ENCODE data around the gene ZNF526.

The ZNF526 gene

GRCh38 chr19:42196011-42197001 is 23.8 kb upstream of the ZNF526 start:
- DNase-seq (ENCODE audit: low read depth in 2 of 2), result no peak

- DNase-seq (ENCODE audit: low read depth in 2 of 2), result no peak
These were observed 22.7 kb upstream of the ZNF526 start for GRCh38 chr19:42197375-42197817.

DNA sequence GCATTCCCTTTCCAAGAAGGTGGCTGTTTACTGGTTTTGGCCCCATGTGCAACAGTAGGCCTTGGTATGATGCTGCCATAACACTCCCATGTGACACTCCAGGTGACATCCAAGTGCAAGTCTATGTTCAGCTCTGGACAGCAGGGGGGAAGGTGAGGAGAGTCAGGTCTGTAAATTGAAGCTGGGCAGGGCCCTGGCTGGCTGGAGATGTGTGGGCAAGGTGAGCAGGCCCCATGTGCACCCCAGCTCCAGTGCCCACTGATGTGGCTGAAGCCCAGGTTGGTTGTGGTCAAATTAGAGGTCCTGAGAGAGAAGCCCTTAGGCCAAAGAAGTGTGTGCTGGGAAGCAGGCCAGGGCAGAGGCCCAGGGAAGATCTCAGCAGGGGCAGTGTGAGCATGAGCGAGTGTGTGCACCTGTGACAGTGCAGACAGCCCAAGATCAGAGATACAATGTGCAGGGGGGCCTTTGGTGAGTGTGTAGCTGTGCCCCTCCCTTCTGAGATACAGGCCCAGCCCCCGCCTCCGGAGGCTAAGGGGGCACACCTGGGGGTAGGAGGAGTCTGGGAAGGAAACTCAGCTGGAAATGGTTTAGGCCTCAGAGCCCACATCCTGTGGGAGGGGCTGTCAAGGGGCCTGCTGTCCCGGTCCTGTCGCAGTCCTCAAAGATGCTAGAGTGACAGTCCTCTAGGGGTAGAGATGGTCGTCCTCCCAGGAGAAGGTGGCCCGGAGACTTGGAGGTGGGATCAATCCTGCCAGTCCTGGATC is 21.3 kb upstream of the ZNF526 start:
- DNase-seq (ENCODE audit: low read depth in 2 of 2), result no peak

DNA sequence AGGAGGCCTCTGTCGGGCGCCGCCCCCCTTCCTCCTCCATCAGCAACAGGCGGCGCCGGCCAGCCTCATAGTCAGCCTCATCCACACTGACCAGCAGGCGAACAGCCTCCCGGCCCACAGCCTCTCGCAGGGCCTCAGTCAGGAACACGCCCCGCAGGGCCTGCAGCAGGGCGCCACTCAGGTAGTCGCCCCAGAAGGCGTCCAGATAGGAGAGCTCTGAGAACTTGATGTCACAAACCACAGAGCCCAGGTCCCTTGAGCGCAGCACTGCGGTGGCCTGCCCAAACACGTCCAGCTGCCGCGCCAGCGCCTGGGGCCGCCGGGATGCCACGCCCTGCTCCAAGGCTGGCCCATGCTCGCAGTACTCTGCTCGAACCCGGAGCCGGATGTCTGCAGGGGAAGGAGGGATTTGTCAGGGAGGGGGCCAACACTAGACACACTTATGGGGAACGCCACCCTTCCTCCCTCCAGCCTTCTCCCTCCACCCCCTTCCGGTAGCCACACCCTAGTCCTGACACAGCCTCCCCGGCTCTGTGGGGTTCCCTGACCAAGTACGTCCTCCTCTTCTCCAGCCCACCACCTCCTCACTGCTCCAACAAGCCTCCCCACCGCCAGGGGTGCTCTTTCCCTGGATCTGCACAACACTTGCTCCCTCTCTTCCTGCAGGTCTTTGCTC is 20.5 kb upstream of the ZNF526 start:
- no peak for DNase-seq (ENCODE audit: low read depth in 2 of 2)

GRCh38 chr19:42200116-42200715 is 19.9 kb upstream of the ZNF526 start:
- DNase-seq (ENCODE audit: low read depth in 2 of 2), result no peak

- DNase-seq (ENCODE audit: low read depth in 2 of 2), result no peak
These were observed 18.4 kb upstream of the ZNF526 start for GRCh38 chr19:42201489-42202289.

DNA sequence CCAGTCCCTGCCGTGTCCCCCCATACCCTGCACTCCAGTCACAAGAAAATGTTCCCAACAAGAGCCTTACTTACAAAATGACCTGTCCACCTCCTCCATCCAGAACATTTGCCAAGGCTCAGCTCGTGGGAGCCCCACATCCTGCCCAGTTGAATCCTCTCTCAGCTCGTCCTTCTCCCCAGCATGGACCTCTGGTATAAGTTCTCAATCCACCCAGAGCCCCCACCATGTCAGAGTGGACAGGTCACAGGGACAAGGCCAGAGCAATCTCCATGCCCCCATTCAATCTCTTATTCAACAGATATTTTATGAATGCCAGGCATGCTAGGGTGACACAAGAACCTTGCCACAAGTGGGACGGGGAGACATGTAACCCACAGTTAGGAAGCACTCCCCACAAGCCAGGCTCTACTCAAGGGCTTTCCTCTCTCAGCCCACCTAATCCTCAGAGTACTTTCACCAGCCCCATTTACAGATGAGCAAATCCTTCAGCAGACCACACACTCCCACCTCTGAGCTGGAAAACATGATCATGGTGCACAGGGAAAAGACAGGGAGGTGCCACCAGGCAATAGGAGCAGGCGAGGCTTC is 17.7 kb upstream of the ZNF526 start:
- DNase-seq (ENCODE audit: low read depth in 2 of 2), result no peak

DNA sequence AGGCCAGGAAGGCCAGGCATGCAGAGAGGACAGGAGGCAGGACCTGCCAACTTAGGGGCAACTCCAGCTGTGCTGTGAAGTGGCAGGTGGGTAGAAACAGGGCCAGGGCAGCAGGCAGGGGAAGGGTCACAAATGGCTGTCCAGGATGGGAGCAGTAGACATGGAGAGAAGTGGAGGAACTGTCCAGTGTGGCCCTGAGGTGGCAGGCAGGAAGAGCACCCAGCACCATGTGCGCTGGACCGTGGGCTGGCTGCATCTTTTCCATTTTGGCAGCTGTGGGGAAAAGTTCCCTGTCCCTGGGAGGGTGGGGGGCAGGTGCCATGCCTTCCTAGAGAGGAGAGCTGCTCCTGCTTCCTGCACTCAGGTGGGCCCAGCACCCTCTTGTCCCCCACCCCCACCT is 16.4 kb upstream of the ZNF526 start:
- DNase-seq (ENCODE audit: low read depth in 2 of 2), result no peak

- no peak for DNase-seq (ENCODE audit: low read depth in 2 of 2)
These were observed 15.4 kb upstream of the ZNF526 start for GRCh38 chr19:42204664-42205063.

GRCh38 chr19:42206871-42207755 is 13.0 kb upstream of the ZNF526 start:
- no peak for DNase-seq (ENCODE audit: low read depth in 2 of 2)

DNA sequence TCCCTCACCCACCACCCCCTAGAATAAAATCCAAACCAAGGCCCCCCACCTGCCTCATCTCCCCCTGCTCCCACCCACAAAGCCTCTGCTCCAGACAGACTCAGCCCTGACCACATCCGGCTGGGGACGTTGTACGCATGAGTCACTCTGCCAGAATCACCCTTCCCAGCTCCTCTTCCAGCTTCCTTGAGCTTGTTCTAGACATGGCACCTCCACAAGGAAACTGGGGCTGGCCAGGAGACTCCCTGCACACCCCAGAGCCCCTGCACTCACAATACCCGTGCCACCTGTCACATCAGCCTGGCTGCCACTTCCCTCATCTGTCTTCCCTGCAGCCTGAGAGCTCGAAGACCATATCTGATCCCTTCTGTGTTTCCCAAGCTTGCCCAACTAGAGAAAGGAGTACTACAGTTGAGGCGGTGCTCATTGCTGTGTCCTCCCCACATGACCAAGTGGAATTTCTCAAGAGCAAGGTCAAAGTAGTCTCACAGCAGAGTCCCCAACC is 12.3 kb upstream of the ZNF526 start:
- DNase-seq (ENCODE audit: low read depth in 2 of 2), result no peak

GRCh38 chr19:42208612-42209011 is 11.5 kb upstream of the ZNF526 start:
- DNase-seq (ENCODE audit: low read depth in 2 of 2), result no peak

- no peak for DNase-seq (ENCODE audit: low read depth in 2 of 2)
These were observed 7.2 kb upstream of the ZNF526 start for GRCh38 chr19:42212886-42213285.

DNA sequence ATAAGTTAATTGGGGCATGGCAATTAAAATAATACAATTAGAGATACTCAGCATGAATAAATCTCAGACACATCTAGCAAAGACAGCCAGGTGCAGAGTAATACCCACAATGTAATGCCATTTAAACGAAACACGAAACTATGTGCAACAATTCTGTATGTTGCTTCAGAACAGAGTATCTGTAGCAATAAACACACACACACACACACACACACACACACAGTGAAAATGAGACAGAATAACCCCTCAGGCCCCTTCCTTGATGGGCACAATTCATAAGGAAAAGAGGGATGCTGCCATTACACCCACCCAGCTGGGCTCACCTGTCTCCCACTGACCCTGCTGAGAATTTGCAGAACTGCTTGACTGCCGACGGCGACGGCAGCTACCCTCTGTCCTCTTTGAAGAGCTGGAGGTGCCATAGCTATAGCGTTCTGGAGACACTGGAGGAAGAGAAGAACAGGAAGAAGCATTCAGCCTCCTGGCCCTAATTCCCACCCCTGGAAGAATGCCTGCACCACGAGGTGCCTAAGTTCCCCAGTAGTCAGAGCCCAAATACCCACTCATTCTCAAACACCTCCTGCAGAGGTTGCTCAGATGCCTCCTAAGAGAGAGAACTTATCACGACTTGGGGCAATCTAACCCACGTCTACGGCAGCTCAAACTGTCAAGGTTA is 5.2 kb upstream of the ZNF526 start:
- DNase-seq (ENCODE audit: low read depth in 2 of 2), result no peak

GRCh38 chr19:42216653-42217519 is 3.2 kb upstream of the ZNF526 start:
- no peak for DNase-seq (ENCODE audit: low read depth in 2 of 2)

DNA sequence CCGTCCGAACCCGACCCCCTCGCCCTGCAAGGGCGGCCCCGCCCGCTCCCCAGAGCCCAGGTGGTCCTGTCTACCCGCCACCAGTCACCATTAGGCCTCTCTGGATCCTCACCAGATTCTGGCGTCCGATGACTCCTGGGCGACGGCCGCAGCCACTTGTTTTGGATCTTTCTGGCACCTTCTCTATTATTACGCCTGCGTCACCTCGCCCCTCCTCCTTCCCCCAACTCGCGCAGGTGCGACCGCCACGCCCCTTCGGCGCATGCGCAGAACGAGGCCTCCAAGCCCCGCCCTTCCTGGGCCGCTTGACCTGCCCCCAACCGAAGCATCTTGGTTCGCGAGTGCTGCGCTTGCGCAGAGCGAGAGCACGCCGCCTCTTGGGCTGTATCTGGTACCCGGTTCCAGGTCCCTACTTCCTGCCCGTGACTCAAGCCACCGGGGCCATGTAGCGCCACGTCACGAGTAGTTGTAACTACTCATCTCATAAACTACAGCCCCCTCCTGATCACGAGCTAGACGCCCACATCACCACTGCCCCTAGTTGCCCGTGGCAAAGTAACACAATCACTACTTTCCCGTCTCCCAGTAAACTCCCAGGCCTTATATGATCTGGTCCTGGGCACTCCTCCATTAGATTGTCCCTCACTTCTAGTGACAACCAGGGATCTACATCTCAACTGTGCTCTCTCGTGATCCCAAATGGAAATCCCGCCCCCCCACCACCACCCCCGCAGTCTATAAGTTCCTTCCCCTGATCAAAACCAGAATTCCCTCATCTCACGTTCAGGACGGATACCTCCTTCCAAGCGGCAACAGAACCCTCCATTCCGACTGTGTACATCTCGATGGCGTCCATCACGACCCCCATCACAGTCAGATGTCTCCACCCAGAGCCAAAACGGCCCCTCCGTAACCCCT is 2.3 kb upstream of the ZNF526 start, which contains the start of gene DEDD2:
Gene DEDD2, minus strand, starts transcription at position 158 of the 918 bp plus-strand sequence. CDS start 670 bp downstream, outside the sequence.
- DNase-seq (ENCODE audit: low read depth in 2 of 2), result peak; percentile 99

DNA sequence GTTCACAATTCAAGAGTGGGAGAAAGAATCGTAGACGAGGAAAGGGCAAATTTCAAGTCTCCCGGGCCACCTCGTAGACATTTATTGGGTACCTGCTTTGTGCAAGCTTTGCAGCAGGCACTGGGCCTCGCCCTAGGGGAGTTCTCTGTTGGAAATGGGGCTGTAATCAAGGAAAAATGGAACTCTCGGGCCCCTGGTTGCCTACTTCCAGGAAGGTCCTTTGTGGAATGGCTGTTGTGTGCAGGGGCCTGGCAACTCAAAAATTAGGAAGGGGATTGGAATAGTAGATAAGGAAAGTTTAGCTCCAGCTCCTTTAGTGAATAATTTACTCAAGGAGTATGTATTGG is 612 bp downstream of the ZNF526 start:
- DNase-seq (ENCODE audit: low read depth in 2 of 2), result no peak

Data from activated CD4-positive, alpha-beta T cell treated with anti-CD3 and anti-CD28 coated beads for 24 hours (primary cell).